AG10803 (cell line): ENCODE measurements around the gene SYNGR1.

ENCODE experiments used
- DNase-seq: peaks from one replicate; pipeline ENCODE4 v3.0.0; 2010; ENCODE audit warnings: low read depth
- H3K4me3 ChIP-seq: 2 replicates; pipeline ENCODE4 v1.5.1; 2011; ENCODE audit warnings: mild to moderate bottlenecking, low read length, control low read depth
- CTCF ChIP-seq: conservative IDR thresholded peaks from 2 replicates; pipeline ENCODE4 v1.5.1; 2011; ENCODE audit warnings: mild to moderate bottlenecking, low read length, control low read depth, inconsistent platforms

Gene SYNGR1

DNA sequence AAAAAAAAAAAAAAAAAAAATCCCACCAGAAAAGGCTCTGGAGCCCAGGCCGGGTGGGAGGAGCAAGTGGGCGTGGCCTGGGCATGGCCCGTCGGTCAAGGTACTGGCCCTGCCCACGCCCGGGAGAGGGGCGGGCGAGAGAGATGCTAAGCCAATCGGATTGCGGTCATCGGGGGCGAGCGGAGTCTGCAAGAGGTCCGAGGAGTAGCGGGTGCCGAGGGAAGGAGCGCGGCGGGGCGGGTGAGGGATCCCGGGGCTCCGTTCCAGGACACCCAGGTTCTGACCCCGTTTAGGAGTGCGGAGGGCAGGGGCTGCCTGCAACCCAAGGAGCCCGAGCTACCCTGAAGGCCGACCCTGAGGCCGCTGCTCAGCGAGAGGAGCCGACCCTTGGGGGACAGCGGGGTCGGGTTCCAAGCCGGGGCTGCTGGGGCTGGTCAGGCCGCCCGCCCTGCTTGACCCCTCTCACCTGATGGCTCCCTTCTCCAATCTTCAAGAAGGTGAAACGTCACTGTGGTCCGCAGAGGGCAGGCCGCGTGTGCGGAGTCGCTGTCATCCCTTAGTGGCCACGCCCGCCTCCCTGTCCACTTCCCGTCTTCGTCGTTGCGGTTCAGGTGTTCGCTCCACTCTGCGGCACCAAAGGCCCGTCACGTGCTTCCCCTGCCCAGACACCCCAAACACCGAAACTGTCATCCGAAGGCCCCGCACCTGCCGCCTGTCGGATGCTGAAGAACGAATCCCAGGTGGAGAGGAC lies 38.6 kb downstream of the SYNGR1 start:
- DNase-seq: peak; percentile 61
- TF ChIP-seq CTCF: no peak
- peak overlapping the region; percentile 55 for H3K4me3 ChIP-seq

DNA sequence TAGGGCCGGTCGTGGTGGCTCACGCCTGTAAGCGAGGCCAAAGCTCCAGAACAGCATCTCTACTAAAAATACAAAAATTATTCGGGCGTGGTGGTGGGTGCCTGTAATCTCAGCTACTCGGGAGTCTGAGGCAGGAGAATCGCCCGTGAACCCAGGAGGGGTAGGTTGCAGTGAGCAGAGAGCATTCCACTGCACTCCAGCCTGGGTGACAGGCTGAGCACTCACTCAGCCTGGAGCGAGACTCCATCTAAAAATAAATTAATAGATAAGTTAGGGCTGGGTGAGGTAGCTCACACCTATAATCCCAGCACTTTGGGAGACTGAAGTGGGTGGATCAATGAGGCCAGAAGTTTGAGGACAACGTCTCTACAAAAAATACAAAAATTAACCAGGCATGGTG lies 39.6 kb downstream of the SYNGR1 start:
- no peak for TF ChIP-seq CTCF
- no peak for DNase-seq

GRCh38 chr22:39392341-39392948 lies 42.7 kb downstream of the SYNGR1 start:
- no peak for DNase-seq
- no peak overlapping the region for H3K4me3 ChIP-seq
- TF ChIP-seq CTCF: no peak

More for the DNA sequence above, 39.6 kb downstream of the SYNGR1 start:
- no peak overlapping the region for H3K4me3 ChIP-seq

DNA sequence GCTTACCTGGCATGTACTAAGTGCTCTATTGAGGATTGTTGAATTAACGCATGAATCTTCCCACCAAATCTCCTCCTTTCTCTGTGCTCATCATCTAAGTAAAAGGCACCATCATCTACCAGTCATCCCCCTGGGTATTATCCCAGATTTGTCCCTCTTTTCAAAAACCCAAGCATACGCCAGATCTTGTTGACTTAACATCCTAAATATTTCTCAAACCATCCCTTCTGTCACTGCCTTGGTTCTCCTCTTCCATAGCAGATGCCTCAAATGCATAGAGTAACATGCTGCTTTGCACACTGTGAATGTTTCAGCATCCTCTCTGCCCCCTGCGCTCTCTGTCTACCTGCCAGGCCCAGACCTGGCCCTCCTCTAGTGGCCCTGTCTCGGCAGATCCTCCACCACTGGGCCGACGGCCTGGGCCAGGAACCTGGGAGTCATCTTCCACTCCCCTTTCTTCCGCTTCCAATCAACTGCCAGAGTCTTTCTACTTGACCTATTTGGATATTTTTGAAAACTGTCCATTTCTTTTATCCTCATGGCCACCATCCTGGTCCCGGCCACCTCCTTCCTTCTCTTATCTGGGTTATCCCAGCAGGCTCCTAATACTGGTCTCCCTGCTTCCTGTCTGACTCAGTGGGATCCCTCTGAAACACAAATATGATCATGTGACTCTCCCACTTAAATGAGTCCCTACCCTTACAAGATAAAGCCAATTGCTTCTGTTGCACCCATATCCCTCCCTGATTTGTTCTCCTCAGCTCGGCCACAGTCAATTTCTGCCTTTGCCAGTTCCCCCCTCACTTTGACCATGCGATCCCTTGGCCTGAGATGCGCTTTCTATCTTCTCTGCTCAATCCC lies 46.4 kb downstream of the SYNGR1 start:
- DNase-seq: no peak
- no peak for TF ChIP-seq CTCF
- H3K4me3 ChIP-seq: no peak overlapping the region

GRCh38 chr22:39396797-39397195 lies 47.0 kb downstream of the SYNGR1 start:
- no peak for DNase-seq
- H3K4me3 ChIP-seq: no peak overlapping the region
- no peak for TF ChIP-seq CTCF

DNA sequence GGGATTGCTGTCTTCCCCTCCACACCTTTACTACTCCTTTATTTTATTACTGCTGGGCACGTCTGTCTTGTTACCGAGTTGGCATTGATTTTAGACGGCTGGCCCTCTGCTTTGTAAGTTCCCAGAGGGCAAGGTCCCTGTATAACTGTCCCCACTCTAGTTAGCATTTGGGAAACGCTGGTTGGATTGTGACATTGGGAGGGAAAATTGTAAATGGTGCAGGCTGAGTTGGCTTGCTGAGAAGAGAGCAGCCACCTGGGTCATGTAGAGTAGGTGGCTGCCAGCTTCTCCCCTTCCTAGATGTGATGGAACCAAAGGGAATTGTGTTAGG lies 51.5 kb downstream of the SYNGR1 start:
- DNase-seq: no peak
- H3K4me3 ChIP-seq: no peak overlapping the region
- TF ChIP-seq CTCF: no peak
